NB4 (cell line): ENCODE data around the gene CPNE2.

Source experiments
- POLR2A ChIP-seq: IDR thresholded peaks from 2 replicates; pipeline ENCODE4 v1.6.1; 2011; ENCODE audit warnings: mild to moderate bottlenecking; ENCODE audit not compliant: insufficient read length; ENCODE audit errors: extremely low read depth
- TF ChIP-seq, protein P1 (sequence below): IDR thresholded peaks from one replicate; pipeline ENCODE4 v1.5.1; 2012; ENCODE audit warnings: low read depth, low read length

DNA sequence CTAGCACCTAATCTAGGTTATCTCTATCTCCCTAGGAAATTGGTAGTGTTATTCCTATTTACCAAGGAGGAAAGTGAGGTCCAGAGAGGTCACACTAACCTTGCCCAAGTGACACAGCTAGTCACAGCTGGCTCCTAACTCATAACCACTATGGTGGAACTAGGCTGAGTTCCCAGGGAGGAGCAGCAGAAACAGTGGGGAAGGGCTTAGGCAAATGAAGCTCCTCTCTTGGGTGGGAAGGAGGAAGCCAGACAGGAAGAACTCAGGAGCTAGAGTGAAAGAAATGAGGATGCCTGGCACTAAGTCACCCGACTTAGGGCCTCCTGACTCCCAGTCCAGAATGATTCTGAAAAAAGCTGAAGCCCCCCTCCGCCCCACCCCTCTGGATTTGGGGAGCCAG is 59.0 kb downstream of the CPNE2 start:
- TF ChIP-seq, protein P1, sequence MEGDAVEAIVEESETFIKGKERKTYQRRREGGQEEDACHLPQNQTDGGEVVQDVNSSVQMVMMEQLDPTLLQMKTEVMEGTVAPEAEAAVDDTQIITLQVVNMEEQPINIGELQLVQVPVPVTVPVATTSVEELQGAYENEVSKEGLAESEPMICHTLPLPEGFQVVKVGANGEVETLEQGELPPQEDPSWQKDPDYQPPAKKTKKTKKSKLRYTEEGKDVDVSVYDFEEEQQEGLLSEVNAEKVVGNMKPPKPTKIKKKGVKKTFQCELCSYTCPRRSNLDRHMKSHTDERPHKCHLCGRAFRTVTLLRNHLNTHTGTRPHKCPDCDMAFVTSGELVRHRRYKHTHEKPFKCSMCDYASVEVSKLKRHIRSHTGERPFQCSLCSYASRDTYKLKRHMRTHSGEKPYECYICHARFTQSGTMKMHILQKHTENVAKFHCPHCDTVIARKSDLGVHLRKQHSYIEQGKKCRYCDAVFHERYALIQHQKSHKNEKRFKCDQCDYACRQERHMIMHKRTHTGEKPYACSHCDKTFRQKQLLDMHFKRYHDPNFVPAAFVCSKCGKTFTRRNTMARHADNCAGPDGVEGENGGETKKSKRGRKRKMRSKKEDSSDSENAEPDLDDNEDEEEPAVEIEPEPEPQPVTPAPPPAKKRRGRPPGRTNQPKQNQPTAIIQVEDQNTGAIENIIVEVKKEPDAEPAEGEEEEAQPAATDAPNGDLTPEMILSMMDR = no peak
- TF ChIP-seq POLR2A = no peak
